Natural killer cell (primary cell): Measurements from ENCODE around the gene PNKD. TPM values are rescaled to one million over a fixed set of nuclear protein-coding genes. Genes with fewer than 3 reads are reported as not detected.
A peak's percentile ranks its signal among the peaks of the same experiment; 100 is the strongest.

Experiments used
- ATAC-seq, 3 donors: fragments of 150-1000 bp in 2 of 3; fragments of 200-7000 bp in 1 of 3; cut with Tn5 transposase; 1 replicate in 1 of 3; 2 replicates in 2 of 3; pipeline ENCODE4 v1.10.0; 2021; ENCODE audit warnings: mild to moderate bottlenecking in 2 of 3, moderate library complexity in 2 of 3
- DNase-seq, 2 donors: peaks; one replicate each; pipeline versions ENCODE4 v3.0.0 to v3.0.0-alpha.2; 2013 to 2021; ENCODE audit warnings: mixed read lengths in 1 of 2
- H3K27ac ChIP-seq: one replicate; pipeline ENCODE4 v1.5.1; 2013; ENCODE audit warnings: mild to moderate bottlenecking, low read length
- H3K27me3 ChIP-seq: one replicate; pipeline ENCODE4 v1.6.1; 2013; ENCODE audit warnings: low read length; ENCODE audit not compliant: control insufficient read depth, insufficient read depth
- H3K36me3 ChIP-seq: one replicate; pipeline ENCODE4 v1.6.1; 2013; ENCODE audit warnings: low read length; ENCODE audit not compliant: control insufficient read depth, insufficient read depth
- H3K4me1 ChIP-seq: one replicate; pipeline ENCODE4 v1.6.1; 2013; ENCODE audit warnings: low read length; ENCODE audit not compliant: control insufficient read depth, insufficient read depth
- H3K4me3 ChIP-seq: one replicate; pipeline ENCODE4 v1.5.1; 2013; ENCODE audit warnings: low read length
- H3K9me3 ChIP-seq: one replicate; pipeline ENCODE4 v1.6.1; 2013; ENCODE audit warnings: low read length; ENCODE audit not compliant: control insufficient read depth, insufficient read depth
- H3K27ac Mint-ChIP-seq, 2 donors: one replicate each; pipeline ENCODE4 v1.8.0; 2022; ENCODE audit warnings: mild to moderate bottlenecking in 2 of 2, mixed read lengths in 2 of 2, moderate library complexity in 1 of 2
- H3K27me3 Mint-ChIP-seq, 2 donors: one replicate each; pipeline ENCODE4 v1.8.0; 2022; ENCODE audit warnings: low read depth in 2 of 2, mixed read lengths in 2 of 2
- H3K36me3 Mint-ChIP-seq: one replicate; pipeline ENCODE4 v1.8.0; 2022; ENCODE audit warnings: mixed read lengths
- H3K4me1 Mint-ChIP-seq, 2 donors: one replicate each; pipeline ENCODE4 v1.8.0; 2022; ENCODE audit warnings: mixed read lengths in 2 of 2
- H3K4me3 Mint-ChIP-seq: one replicate; pipeline ENCODE4 v1.8.0; 2022; ENCODE audit warnings: mild to moderate bottlenecking, moderate library complexity, mixed read lengths
- H3K9me3 Mint-ChIP-seq, 2 donors: one replicate each; pipeline ENCODE4 v1.8.0; 2022; ENCODE audit warnings: mixed read lengths in 2 of 2
- WGBS: methylation state at CpG from one replicate; pipeline ENCODE4 v1.1.7; 2013; ENCODE audit warnings: missing lambda C conversion rate; ENCODE audit not compliant: insufficient coverage; 5-methylcytosine and 5-hydroxymethylcytosine counted together
- intact Hi-C: fragments of 100-400 bp; cut with micrococcal nuclease; formaldehyde crosslinking; loops from one replicate; pipeline ENCODE4 v1.14.2; 2022
- total RNA-seq, 4 donors: library from RNA; stranded (reverse); fragments of 120-200 nt in 1 of 4; gene quantifications; one replicate each; pipeline versions ENCODE4 v1.2.3 to v1.2.4, GENCODE V29; 2013 to 2022
- TF ChIP-seq, protein P1 (sequence below): fragments of 200-600 bp; IDR thresholded peaks from one replicate; pipeline ENCODE4 v1.8.0; 2022; ENCODE audit warnings: antibody characterized with exemption

Gene PNKD
- total RNA-seq, 3 donors from 2014 or later (not counting 1 experiment from before 2014, with no cell fraction given): 18.8 to 21.3 (median 18.9) TPM

DNA sequence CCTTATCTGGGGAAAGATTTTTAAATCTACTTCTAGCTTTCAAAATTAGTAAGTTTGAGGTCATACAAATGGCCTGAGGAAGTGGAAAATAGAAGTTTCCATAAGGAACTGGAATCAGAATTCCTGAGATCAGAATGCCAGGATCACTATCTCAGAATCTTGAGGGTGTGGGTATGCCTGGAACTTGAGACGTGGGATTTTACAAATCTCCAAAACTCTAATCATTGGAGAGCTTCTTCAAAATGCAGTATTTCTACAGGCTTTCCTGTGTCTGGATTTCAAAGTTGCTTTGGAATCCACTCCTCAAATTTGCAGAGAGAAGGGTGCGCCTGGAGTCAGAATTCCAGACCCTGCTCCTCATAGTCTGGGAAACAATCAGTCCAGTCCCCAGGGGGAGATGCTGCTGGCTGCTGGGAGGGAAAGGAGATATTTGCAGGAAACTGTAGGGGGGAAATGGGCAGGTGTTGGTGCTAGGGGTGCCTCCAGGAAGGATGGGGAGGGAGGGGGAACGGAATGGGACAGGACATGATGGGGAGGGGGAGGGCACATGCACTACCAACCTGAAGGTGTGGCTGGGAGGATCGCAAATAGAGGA is 55.3 kb downstream of the PNKD start:
- no peaks in the 10 kb centered on the region for H3K36me3 ChIP-seq
- WGBS: 86% methylated on average over 4 of the region's 4 CpGs
- TF ChIP-seq, protein P1, sequence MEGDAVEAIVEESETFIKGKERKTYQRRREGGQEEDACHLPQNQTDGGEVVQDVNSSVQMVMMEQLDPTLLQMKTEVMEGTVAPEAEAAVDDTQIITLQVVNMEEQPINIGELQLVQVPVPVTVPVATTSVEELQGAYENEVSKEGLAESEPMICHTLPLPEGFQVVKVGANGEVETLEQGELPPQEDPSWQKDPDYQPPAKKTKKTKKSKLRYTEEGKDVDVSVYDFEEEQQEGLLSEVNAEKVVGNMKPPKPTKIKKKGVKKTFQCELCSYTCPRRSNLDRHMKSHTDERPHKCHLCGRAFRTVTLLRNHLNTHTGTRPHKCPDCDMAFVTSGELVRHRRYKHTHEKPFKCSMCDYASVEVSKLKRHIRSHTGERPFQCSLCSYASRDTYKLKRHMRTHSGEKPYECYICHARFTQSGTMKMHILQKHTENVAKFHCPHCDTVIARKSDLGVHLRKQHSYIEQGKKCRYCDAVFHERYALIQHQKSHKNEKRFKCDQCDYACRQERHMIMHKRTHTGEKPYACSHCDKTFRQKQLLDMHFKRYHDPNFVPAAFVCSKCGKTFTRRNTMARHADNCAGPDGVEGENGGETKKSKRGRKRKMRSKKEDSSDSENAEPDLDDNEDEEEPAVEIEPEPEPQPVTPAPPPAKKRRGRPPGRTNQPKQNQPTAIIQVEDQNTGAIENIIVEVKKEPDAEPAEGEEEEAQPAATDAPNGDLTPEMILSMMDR: no peak
- Mint-ChIP-seq H3K4me3 (peak overlapping the region; percentile 21), H3K27ac (no peak overlapping the region), H3K36me3 (no peaks in the 10 kb centered on the region), H3K4me1 (peaks cover 0 to 24% of the 10 kb centered on the region in 2 donors), H3K9me3 (no peaks in the 10 kb centered on the region), H3K27me3 (peaks cover 0 to 9% of the 10 kb centered on the region in 2 donors)
- no peak for DNase-seq
- no peaks in the 10 kb centered on the region for H3K27me3 ChIP-seq
- peaks cover 47% of the 10 kb centered on the region for H3K4me1 ChIP-seq
- no peak for ATAC-seq
- no peak overlapping the region for H3K27ac ChIP-seq
- intact Hi-C loops: no loop called here
- no peaks in the 10 kb centered on the region for H3K9me3 ChIP-seq
- no peak overlapping the region for H3K4me3 ChIP-seq

- H3K27me3 ChIP-seq: no peaks in the 10 kb centered on the region
- H3K9me3 Mint-ChIP-seq: no peaks in the 10 kb centered on the region
- H3K36me3 ChIP-seq: no peaks in the 10 kb centered on the region
- ATAC-seq (no peak), DNase-seq (peak in 1 of 2 donors; percentile 25)
- peaks cover 0 to 24% of the 10 kb centered on the region in 2 donors for H3K4me1 Mint-ChIP-seq
- H3K9me3 ChIP-seq: no peaks in the 10 kb centered on the region
- H3K36me3 Mint-ChIP-seq: no peaks in the 10 kb centered on the region
- H3K4me1 ChIP-seq: peaks cover 47% of the 10 kb centered on the region
- peak overlapping the region; percentile 21 for H3K4me3 Mint-ChIP-seq
- intact Hi-C loops: no loop called here
- no peak overlapping the region for H3K27ac ChIP-seq
- 82% methylated on average over 2 of the region's 2 CpGs for WGBS
- H3K4me3 ChIP-seq: no peak overlapping the region
- TF ChIP-seq, protein P1: no peak
- H3K27ac Mint-ChIP-seq: no peak overlapping the region
- peaks cover 0 to 9% of the 10 kb centered on the region in 2 donors for H3K27me3 Mint-ChIP-seq
These were observed 56.0 kb downstream of the PNKD start for GRCh38 chr2:218326315-218326714.

DNA sequence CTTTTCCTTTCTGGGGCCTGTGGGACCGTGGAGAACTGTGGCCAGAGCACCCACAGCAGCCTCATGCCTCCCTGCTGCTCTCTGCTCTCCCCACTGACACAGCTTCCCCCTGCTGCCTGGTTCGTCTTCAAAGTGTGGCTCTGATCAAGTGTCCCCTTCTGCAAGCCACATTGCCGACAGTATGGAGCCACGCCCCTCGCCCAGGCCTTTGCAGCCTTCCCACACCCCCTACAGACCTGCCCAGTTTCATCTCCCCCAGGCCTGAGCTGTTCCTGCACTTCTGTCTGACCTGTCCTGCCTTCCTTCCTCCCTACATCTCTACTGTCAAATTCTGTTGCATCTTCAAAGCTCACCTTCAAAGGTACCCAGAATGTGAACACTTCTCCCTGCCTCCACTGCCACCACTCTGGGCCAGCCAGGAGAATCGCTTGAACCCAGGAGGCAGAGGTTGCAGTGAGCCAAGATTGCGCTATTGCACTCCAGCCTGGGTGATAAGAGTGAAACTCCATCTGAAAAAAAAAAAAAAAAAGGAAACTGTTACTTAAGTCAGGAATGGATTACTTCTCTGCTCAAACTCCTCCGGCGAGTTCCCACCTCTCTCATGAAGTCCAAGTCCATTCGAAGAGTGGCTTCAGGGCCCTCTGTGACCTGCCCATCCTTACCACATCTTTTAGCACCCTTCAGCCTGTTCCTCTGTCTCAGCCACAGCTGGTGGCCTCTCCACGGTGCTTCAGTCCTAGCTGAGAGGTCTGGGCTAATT is 57.3 kb downstream of the PNKD start:
- no peaks in the 10 kb centered on the region for H3K9me3 Mint-ChIP-seq
- no peak for DNase-seq
- H3K9me3 ChIP-seq: no peaks in the 10 kb centered on the region
- no peak for ATAC-seq
- H3K4me1 ChIP-seq: peaks cover 49% of the 10 kb centered on the region
- H3K4me3 ChIP-seq: no peak overlapping the region
- no peak overlapping the region for H3K4me3 Mint-ChIP-seq
- TF ChIP-seq, protein P1: no peak
- 57% methylated on average over 11 of the region's 11 CpGs for WGBS
- H3K27ac ChIP-seq: no peak overlapping the region
- no peaks in the 10 kb centered on the region for H3K36me3 Mint-ChIP-seq
- no peaks in the 10 kb centered on the region for H3K27me3 ChIP-seq
- no peaks in the 10 kb centered on the region for H3K36me3 ChIP-seq
- intact Hi-C loops: no loop called here
- peaks cover 0 to 9% of the 10 kb centered on the region in 2 donors for H3K27me3 Mint-ChIP-seq
- no peak overlapping the region for H3K27ac Mint-ChIP-seq
- H3K4me1 Mint-ChIP-seq: peaks cover 0 to 18% of the 10 kb centered on the region in 2 donors
